Astrocyte (in vitro differentiated cells and primary cell): ENCODE results near the gene TMPRSS6. TPM values are rescaled to one million over a fixed set of nuclear protein-coding genes. Genes with fewer than 3 reads are reported as not detected.

ENCODE experiments used
- DNase-seq: peaks from one replicate; pipeline ENCODE4 v3.0.0-alpha.2; 2010; ENCODE audit warnings: low read depth
- FAIRE-seq: peaks from 2 replicates; lab custom pipeline; 2011; peaks lifted over from hg19 to GRCh38; lab: Jason Lieb, UNC
- H2AFZ ChIP-seq: 2 replicates; pipeline ENCODE4 v1.6.0; 2012; ENCODE audit warnings: low read depth, low read length, inconsistent platforms
- H3K27ac ChIP-seq: 2 replicates; pipeline ENCODE4 v1.5.1; 2011; ENCODE audit warnings: low read depth, low read length, inconsistent platforms
- H3K27me3 ChIP-seq: 2 replicates; pipeline ENCODE4 v1.6.0; 2011; ENCODE audit warnings: low read length, inconsistent platforms; ENCODE audit not compliant: insufficient read depth
- H3K36me3 ChIP-seq: 2 replicates; pipeline ENCODE4 v1.5.1; 2011; ENCODE audit warnings: low read length, inconsistent platforms; ENCODE audit not compliant: insufficient read depth
- H3K4me1 ChIP-seq: 2 replicates; pipeline ENCODE4 v1.5.1; 2011; ENCODE audit warnings: low read length, inconsistent platforms; ENCODE audit not compliant: insufficient read depth
- H3K4me2 ChIP-seq: 2 replicates; pipeline ENCODE4 v1.6.0; 2012; ENCODE audit warnings: low read length, inconsistent platforms
- H3K4me3 ChIP-seq: 2 replicates; pipeline ENCODE4 v1.5.1; 2011; ENCODE audit warnings: low read depth, mild to moderate bottlenecking, low read length, inconsistent platforms; ENCODE audit not compliant: insufficient read depth
- H3K79me2 ChIP-seq: 2 replicates; pipeline ENCODE4 v1.6.0; 2012; ENCODE audit warnings: mild to moderate bottlenecking, low read length, inconsistent platforms; ENCODE audit not compliant: insufficient read depth
- H3K9ac ChIP-seq: 2 replicates; pipeline ENCODE4 v1.6.0; 2012; ENCODE audit warnings: mild to moderate bottlenecking, low read length, inconsistent platforms
- H3K9me3 ChIP-seq: 2 replicates; pipeline ENCODE4 v1.5.1; 2012; ENCODE audit warnings: low read depth, mild to moderate bottlenecking, low read length, inconsistent platforms; ENCODE audit not compliant: insufficient read depth
- H4K20me1 ChIP-seq: 2 replicates; pipeline ENCODE4 v1.6.0; 2012; ENCODE audit warnings: low read length, inconsistent platforms; ENCODE audit not compliant: insufficient read depth
- H3K27ac Mint-ChIP-seq: one replicate; pipeline ENCODE4 v1.8.0; 2021; ENCODE audit warnings: mild to moderate bottlenecking, mixed read lengths; ENCODE audit not compliant: unreplicated experiment
- H3K27me3 Mint-ChIP-seq: one replicate; pipeline ENCODE4 v1.8.0; 2021; ENCODE audit warnings: low read depth, mixed read lengths; ENCODE audit not compliant: unreplicated experiment
- H3K36me3 Mint-ChIP-seq: one replicate; pipeline ENCODE4 v1.8.0; 2021; ENCODE audit warnings: low read depth, mixed read lengths; ENCODE audit not compliant: unreplicated experiment
- H3K4me1 Mint-ChIP-seq: one replicate; pipeline ENCODE4 v1.8.0; 2021; ENCODE audit warnings: low read depth, mixed read lengths; ENCODE audit not compliant: unreplicated experiment
- H3K4me3 Mint-ChIP-seq: one replicate; pipeline ENCODE4 v1.8.0; 2021; ENCODE audit warnings: mild to moderate bottlenecking, moderate library complexity, mixed read lengths; ENCODE audit not compliant: unreplicated experiment
- H3K9me3 Mint-ChIP-seq: one replicate; pipeline ENCODE4 v1.8.0; 2021; ENCODE audit warnings: mild to moderate bottlenecking, mixed read lengths; ENCODE audit not compliant: unreplicated experiment
- CTCF ChIP-seq: IDR thresholded peaks from 2 replicates; pipeline ENCODE4 v1.5.1; 2011; ENCODE audit warnings: low read depth, mild to moderate bottlenecking, inconsistent platforms, low read length, moderate library complexity; ENCODE audit not compliant: insufficient read depth
- EZH2 ChIP-seq: IDR thresholded peaks from 2 replicates; pipeline ENCODE4 v1.6.1; 2012; ENCODE audit warnings: mild to moderate bottlenecking, low read length, inconsistent platforms; ENCODE audit not compliant: insufficient read depth
- total RNA-seq: library from RNA; stranded (reverse); gene quantifications from 2 replicates; pipeline ENCODE4 v1.2.1, GENCODE V29; 2021

TMPRSS6 gene
- total RNA-seq, 1 donor from 2014 or later: not detected

- H3K9ac ChIP-seq: no peak overlapping the region
- FAIRE-seq: no peak
- no peak overlapping the region for H2AFZ ChIP-seq
- no peak overlapping the region for H3K27ac ChIP-seq
- Mint-ChIP-seq H3K9me3 (no peaks in the 10 kb centered on the region), H3K4me3 (no peak overlapping the region), H3K4me1 (peaks cover 2% of the 10 kb centered on the region), H3K27ac (no peak overlapping the region), H3K36me3 (no peaks in the 10 kb centered on the region), H3K27me3 (peaks cover 49% of the 10 kb centered on the region)
- H3K4me1 ChIP-seq: no peaks in the 10 kb centered on the region
- H3K27me3 ChIP-seq: peaks cover 7% of the 10 kb centered on the region
- TF ChIP-seq CTCF (no peak), EZH2 (no peak)
- H3K4me2 ChIP-seq: no peak overlapping the region
- H3K9me3 ChIP-seq: no peaks in the 10 kb centered on the region
- H3K79me2 ChIP-seq: no peaks in the 10 kb centered on the region
- H3K4me3 ChIP-seq: no peak overlapping the region
- no peak for DNase-seq
- H4K20me1 ChIP-seq: no peaks in the 10 kb centered on the region
- H3K36me3 ChIP-seq: no peaks in the 10 kb centered on the region
These were observed 31.3 kb upstream of the TMPRSS6 start for GRCh38 chr22:37140686-37141323.

- Mint-ChIP-seq H3K27me3 (peaks cover 49% of the 10 kb centered on the region), H3K9me3 (no peaks in the 10 kb centered on the region), H3K4me1 (peaks cover 2% of the 10 kb centered on the region), H3K4me3 (no peak overlapping the region), H3K27ac (no peak overlapping the region), H3K36me3 (no peaks in the 10 kb centered on the region)
- TF ChIP-seq CTCF (no peak), EZH2 (no peak)
- Histone ChIP-seq H3K4me1 (no peaks in the 10 kb centered on the region), H2AFZ (no peak overlapping the region), H4K20me1 (no peaks in the 10 kb centered on the region), H3K4me3 (no peak overlapping the region), H3K36me3 (no peaks in the 10 kb centered on the region), H3K27me3 (peaks cover 6% of the 10 kb centered on the region), H3K27ac (no peak overlapping the region), H3K4me2 (no peak overlapping the region), H3K9me3 (no peaks in the 10 kb centered on the region), H3K9ac (no peak overlapping the region), H3K79me2 (no peaks in the 10 kb centered on the region)
- FAIRE-seq: no peak
- no peak for DNase-seq
These were observed 30.2 kb upstream of the TMPRSS6 start for GRCh38 chr22:37139762-37140161.

DNA sequence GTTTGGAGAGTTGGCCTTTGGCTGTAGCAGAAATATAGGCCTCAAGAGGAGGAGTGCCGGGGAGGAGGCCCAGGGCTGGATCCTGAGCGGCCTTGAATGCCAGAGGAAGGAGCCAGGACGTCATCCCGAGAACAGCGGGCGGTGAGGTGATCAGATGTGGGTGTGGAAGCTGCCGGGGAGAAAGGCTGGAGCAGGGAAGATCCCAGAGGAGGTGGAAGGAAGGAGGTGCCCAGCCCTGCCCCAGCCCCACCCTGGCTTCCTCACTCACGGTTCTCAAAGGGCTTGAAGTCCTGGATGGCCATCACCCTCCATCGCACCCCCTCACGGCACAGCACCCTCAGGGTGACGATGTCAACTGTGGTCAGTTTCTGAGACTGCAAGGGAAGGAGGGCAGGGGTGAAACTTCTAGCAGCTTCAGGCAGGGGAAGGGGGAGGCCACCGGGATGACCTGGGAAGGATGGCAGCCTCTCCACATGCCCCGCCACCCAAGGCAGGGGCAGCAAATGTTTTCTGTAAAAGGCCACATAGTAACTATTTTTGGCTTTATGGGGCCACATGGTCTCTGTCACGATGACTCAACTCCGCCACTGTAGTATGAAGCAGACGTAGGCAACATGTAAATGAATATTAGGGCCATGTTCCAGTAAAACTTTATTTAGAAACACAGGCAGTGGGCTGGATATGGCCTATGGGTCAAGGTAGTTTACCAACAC, 29.5 kb upstream of the TMPRSS6 start:
- H3K4me2 ChIP-seq: no peak overlapping the region
- no peaks in the 10 kb centered on the region for H4K20me1 ChIP-seq
- H3K9me3 ChIP-seq: no peaks in the 10 kb centered on the region
- no peaks in the 10 kb centered on the region for H3K4me1 ChIP-seq
- Mint-ChIP-seq H3K4me1 (peaks cover 2% of the 10 kb centered on the region), H3K9me3 (no peaks in the 10 kb centered on the region), H3K27me3 (peaks cover 45% of the 10 kb centered on the region), H3K4me3 (no peak overlapping the region), H3K27ac (peak overlapping the region; percentile 41), H3K36me3 (no peaks in the 10 kb centered on the region)
- TF ChIP-seq CTCF (no peak), EZH2 (no peak)
- no peaks in the 10 kb centered on the region for H3K36me3 ChIP-seq
- no peak overlapping the region for H3K27ac ChIP-seq
- H3K4me3 ChIP-seq: no peak overlapping the region
- peaks cover 4% of the 10 kb centered on the region for H3K27me3 ChIP-seq
- FAIRE-seq: no peak
- no peak overlapping the region for H3K9ac ChIP-seq
- H2AFZ ChIP-seq: no peak overlapping the region
- no peak for DNase-seq
- no peaks in the 10 kb centered on the region for H3K79me2 ChIP-seq
